Measurements from ENCODE around the gene SDK2. TPM values are rescaled to one million over a fixed set of nuclear protein-coding genes. Genes with fewer than 3 reads are reported as not detected.

SDK2 gene
- total RNA-seq, 1 donor from 2014 or later, result 31.2 TPM

- Mint-ChIP-seq H3K36me3 (ENCODE audit: low read depth) (no peaks in the 10 kb centered on the region), H3K27ac (ENCODE audit: unreplicated experiment) (no peak overlapping the region), H3K4me3 (no peak overlapping the region), H3K4me1 (peaks cover 68% of the 10 kb centered on the region), H3K9me3 (no peaks in the 10 kb centered on the region), H3K27me3 (ENCODE audit: low read depth) (no peaks in the 10 kb centered on the region)
- TF ChIP-seq, protein P1, sequence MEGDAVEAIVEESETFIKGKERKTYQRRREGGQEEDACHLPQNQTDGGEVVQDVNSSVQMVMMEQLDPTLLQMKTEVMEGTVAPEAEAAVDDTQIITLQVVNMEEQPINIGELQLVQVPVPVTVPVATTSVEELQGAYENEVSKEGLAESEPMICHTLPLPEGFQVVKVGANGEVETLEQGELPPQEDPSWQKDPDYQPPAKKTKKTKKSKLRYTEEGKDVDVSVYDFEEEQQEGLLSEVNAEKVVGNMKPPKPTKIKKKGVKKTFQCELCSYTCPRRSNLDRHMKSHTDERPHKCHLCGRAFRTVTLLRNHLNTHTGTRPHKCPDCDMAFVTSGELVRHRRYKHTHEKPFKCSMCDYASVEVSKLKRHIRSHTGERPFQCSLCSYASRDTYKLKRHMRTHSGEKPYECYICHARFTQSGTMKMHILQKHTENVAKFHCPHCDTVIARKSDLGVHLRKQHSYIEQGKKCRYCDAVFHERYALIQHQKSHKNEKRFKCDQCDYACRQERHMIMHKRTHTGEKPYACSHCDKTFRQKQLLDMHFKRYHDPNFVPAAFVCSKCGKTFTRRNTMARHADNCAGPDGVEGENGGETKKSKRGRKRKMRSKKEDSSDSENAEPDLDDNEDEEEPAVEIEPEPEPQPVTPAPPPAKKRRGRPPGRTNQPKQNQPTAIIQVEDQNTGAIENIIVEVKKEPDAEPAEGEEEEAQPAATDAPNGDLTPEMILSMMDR (conservative IDR thresholded peaks at IDR 0.05), result no peak
- DNase-seq (ENCODE audit: low read depth, low spot score), result no peak
These were observed 113.1 kb downstream of the SDK2 start for GRCh38 chr17:73531158-73531557.

DNA sequence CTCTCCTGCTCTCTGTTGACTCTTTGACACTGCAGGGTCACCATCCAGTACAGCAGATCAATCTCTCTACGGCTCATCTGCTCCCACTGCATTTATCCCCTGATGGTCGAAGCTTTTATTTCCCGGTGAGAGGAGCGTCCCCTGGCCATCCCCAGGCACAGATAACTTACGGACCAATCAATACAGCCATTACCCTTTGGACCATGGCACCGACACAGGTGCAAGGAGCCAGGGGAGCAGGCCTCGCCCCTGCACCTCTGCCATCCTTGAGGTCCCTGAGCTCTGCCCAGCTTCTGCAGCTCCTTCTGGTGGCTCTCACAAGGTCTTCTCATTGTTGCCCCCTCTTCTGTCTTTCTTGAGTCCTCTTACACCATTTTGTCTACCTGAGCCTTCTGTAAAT lies 115.6 kb downstream of the SDK2 start:
- TF ChIP-seq, protein P1 (conservative IDR thresholded peaks at IDR 0.05), result no peak
- Mint-ChIP-seq H3K27me3 (ENCODE audit: low read depth) (no peaks in the 10 kb centered on the region), H3K4me1 (peaks cover 49% of the 10 kb centered on the region), H3K36me3 (ENCODE audit: low read depth) (no peaks in the 10 kb centered on the region), H3K4me3 (no peak overlapping the region), H3K27ac (ENCODE audit: unreplicated experiment) (no peak overlapping the region), H3K9me3 (no peaks in the 10 kb centered on the region)
- no peak for DNase-seq (ENCODE audit: low read depth, low spot score)

DNA sequence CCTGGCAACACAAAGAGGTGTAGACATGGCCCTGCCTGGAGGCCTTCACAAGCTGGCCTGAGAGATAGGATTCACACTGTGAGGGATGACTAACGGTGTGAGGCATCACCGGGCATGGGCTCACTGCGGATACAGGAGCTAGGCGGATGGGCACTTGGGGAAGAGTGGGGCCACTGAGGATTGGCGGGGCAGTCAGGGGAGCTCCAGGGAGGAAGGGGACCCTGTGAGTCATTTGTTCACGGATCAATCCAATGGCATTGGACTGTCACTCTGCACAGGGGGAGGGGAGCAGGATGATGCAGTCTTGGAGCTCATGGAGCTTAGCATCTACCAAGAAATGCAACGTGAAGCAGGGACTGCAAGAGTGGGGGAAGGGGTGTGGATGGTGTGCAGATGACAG lies 117.3 kb downstream of the SDK2 start:
- DNase-seq (ENCODE audit: low read depth, low spot score), result no peak
- no peaks in the 10 kb centered on the region for H3K9me3 Mint-ChIP-seq
- TF ChIP-seq, protein P1 (conservative IDR thresholded peaks at IDR 0.05), result no peak
- H3K4me3 Mint-ChIP-seq, result no peak overlapping the region
- no peaks in the 10 kb centered on the region for H3K36me3 Mint-ChIP-seq (ENCODE audit: low read depth)
- peaks cover 34% of the 10 kb centered on the region for H3K4me1 Mint-ChIP-seq
- peak overlapping the region; percentile 59 for H3K27ac Mint-ChIP-seq (ENCODE audit: unreplicated experiment)
- no peaks in the 10 kb centered on the region for H3K27me3 Mint-ChIP-seq (ENCODE audit: low read depth)

- TF ChIP-seq, protein P1 (conservative IDR thresholded peaks at IDR 0.05), result no peak
- Mint-ChIP-seq H3K4me1 (peaks cover 33% of the 10 kb centered on the region), H3K4me3 (no peak overlapping the region), H3K9me3 (no peaks in the 10 kb centered on the region), H3K27ac (ENCODE audit: unreplicated experiment) (no peak overlapping the region), H3K36me3 (ENCODE audit: low read depth) (no peaks in the 10 kb centered on the region), H3K27me3 (ENCODE audit: low read depth) (no peaks in the 10 kb centered on the region)
- no peak for DNase-seq (ENCODE audit: low read depth, low spot score)
These were observed 119.1 kb downstream of the SDK2 start for GRCh38 chr17:73524941-73525679.

DNA sequence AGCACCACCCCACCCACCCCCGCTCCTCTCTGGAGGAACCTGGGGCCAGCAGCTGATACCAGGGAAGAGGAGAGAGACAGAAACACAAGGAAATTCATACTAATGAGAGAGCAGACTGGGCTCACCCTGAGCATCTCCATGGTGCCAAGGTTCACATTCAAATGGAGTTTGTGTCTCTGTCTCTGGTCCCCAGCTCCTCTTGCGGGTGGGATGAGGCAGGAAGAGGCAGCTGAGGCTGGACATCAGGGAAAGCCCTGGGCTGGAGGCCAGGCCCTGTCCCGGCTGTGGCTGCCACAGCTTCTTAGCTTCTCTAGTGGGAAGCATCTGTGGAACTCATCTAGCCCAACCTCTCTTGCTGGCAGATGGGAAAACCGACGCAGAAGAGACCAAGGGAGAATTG lies 121.5 kb downstream of the SDK2 start:
- DNase-seq (ENCODE audit: low read depth, low spot score), result no peak
- Mint-ChIP-seq H3K36me3 (ENCODE audit: low read depth) (no peaks in the 10 kb centered on the region), H3K27me3 (ENCODE audit: low read depth) (no peaks in the 10 kb centered on the region), H3K4me3 (no peak overlapping the region), H3K27ac (ENCODE audit: unreplicated experiment) (no peak overlapping the region), H3K9me3 (no peaks in the 10 kb centered on the region), H3K4me1 (peaks cover 33% of the 10 kb centered on the region)
- TF ChIP-seq, protein P1 (conservative IDR thresholded peaks at IDR 0.05), result no peak
